GM19438 (cell line): Measurements from ENCODE around the gene MAP3K4.
"Not testable (repeated sequence)": the region's sequence is repeated elsewhere in the genome, so short reads cannot be mapped to it uniquely, and the experiment has no call there.

Experiments used
- ATAC-seq: cut with Tn5 transposase; IDR thresholded peaks from one replicate; pipeline ENCODE4 v1.9.1; 2021; ENCODE audit warnings: low read depth; ENCODE audit not compliant: unreplicated experiment

Gene MAP3K4

GRCh38 chr6:161111261-161111660 lies 119.7 kb downstream of the MAP3K4 start:
- ATAC-seq = no peak

- ATAC-seq = no peak
Measured at GRCh38 chr6:161115468-161115867, 123.9 kb downstream of the MAP3K4 start.

- ATAC-seq = no peak
Measured at GRCh38 chr6:161116554-161116953, 125.0 kb downstream of the MAP3K4 start.

GRCh38 chr6:161117308-161117707 lies 125.7 kb downstream of the MAP3K4 start:
- ATAC-seq = no peak

GRCh38 chr6:161117942-161118341 lies 126.4 kb downstream of the MAP3K4 start:
- ATAC-seq = no peak

GRCh38 chr6:161123319-161123718 lies 131.8 kb downstream of the MAP3K4 start:
- ATAC-seq = not testable (repeated sequence)

- ATAC-seq = no peak
Measured at GRCh38 chr6:161125591-161125990, 134.0 kb downstream of the MAP3K4 start.

- ATAC-seq = no peak
Measured at GRCh38 chr6:161127071-161127740, 135.6 kb downstream of the MAP3K4 start.

GRCh38 chr6:161128230-161128629 lies 136.7 kb downstream of the MAP3K4 start:
- no peak for ATAC-seq

GRCh38 chr6:161128680-161129196 lies 137.2 kb downstream of the MAP3K4 start:
- no peak for ATAC-seq

GRCh38 chr6:161130541-161130940 lies 139.0 kb downstream of the MAP3K4 start:
- no peak for ATAC-seq

GRCh38 chr6:161130967-161131766 lies 139.6 kb downstream of the MAP3K4 start:
- no peak for ATAC-seq

- no peak for ATAC-seq
Measured at GRCh38 chr6:161132384-161132783, 140.8 kb downstream of the MAP3K4 start.

- ATAC-seq = no peak
Measured at GRCh38 chr6:161133963-161134362, 142.4 kb downstream of the MAP3K4 start.

GRCh38 chr6:161134550-161135298 lies 143.2 kb downstream of the MAP3K4 start:
- ATAC-seq = no peak

- ATAC-seq = no peak
Measured at GRCh38 chr6:161135695-161136591, 144.4 kb downstream of the MAP3K4 start.

GRCh38 chr6:161136655-161137054 lies 145.1 kb downstream of the MAP3K4 start:
- no peak for ATAC-seq

- ATAC-seq = no peak
Measured at GRCh38 chr6:161137320-161137719, 145.8 kb downstream of the MAP3K4 start.

GRCh38 chr6:161137839-161138542 lies 146.4 kb downstream of the MAP3K4 start:
- ATAC-seq = no peak
